ENCODE data around the gene MXD3. TPM values are rescaled to one million over a fixed set of nuclear protein-coding genes. Genes with fewer than 3 reads are reported as not detected.
"Not testable (repeated sequence)": the region's sequence is repeated elsewhere in the genome, so short reads cannot be mapped to it uniquely, and the experiment has no call there.

Gene MXD3, protein sequence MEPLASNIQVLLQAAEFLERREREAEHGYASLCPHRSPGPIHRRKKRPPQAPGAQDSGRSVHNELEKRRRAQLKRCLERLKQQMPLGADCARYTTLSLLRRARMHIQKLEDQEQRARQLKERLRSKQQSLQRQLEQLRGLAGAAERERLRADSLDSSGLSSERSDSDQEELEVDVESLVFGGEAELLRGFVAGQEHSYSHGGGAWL
- 15.3 and 15.8 TPM in 2 replicates for total RNA-seq (2014; rRNA removed; shearing (Covaris generic))
- polyA plus RNA-seq (2014; cell fraction: nucleus; rRNA removed), result 194 and 285 TPM in 2 replicates

DNA sequence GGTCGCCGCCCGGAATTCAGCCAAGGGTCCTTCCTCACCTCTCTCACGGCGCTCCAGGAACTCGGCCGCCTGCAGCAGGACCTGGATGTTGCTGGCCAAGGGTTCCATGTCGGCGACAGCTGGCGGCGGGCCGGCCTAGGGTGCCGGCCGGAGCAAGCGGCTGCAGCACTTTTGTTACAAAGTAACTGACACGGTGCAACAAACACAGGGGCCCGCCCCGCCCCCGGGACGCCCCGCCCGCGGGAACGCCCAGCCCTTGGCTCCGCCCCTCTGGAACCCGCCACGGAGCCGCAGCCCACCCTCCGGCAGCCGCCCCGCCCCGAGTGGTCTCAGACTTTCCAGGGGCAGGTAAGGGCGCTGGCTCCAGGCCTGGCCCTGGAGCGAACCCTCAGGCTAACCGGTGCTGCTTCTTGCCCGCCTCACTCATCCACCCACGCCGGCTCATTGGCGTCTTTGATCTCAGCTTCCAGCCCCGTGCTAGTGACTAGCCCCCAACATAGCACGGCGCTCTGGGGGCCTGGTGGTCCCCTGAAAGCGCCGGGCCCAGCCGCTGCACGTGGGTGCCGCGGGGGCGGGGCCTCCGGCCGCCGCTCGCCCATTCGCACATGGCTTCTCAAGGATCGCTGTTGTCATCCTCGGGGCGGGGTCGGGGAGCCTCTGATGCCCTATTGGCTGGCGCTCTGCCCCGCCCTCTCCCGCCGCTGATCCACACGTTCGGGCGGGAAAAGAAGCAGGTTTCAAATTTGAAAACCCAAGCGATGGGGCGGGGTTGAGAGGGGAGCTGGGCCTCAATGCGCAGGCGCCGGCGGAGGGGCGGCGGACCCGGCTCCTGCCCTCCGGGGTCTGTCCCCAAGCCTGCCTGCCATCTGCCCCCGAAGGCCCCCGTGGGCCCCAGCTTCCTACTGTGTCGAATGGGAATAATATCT is at the start of gene MXD3:
MXD3 (minus strand) TSS at position 176 of the 926 bp plus-strand sequence; CDS start at position 108, 68 bp downstream.
- peak; percentile 96 for DNase-seq (ENCODE audit: extremely low read depth, low read depth)

DNA sequence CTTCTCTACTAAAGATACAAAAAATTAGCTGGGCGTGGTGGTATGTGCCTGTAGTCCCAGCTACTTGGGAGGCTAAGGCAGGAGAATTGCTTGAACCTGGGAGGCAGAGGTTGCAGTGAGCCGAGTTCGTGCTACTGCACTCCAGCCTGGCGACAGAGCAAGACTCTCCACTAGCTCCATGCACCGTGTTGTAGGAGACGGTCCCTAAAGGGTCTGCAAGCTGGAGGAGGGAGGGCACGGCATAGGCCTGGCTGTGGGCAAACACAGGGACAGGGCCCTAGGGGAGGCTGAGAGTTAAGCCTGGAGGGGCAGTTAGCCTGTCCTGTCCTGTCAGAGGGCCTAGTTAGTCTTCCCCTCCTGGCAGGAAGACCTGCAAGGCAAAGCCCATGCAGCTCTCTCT is 49.0 kb upstream of the MXD3 start:
- not testable (repeated sequence) for DNase-seq (ENCODE audit: extremely low read depth, low read depth)

DNA sequence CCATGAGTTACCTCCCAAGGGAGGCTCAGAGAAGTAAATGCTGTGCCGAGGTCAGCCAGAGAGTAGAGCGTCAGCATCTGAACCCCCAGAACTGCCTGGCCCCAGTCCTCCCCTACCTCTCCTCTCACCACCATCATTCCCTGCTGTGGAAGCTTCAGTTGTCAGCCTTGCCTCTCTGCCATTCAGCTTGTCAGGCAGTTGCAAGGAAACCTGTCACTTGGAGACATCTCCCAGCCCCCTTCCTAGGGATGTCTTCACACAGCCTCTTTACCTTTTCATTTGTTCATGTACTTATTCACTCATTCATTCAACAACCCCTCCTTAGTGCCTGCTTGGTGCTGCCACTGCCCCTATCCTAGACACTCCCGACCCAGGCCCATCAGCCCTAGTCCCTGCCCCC is 48.2 kb upstream of the MXD3 start:
- DNase-seq (ENCODE audit: extremely low read depth, low read depth), result no peak

DNA sequence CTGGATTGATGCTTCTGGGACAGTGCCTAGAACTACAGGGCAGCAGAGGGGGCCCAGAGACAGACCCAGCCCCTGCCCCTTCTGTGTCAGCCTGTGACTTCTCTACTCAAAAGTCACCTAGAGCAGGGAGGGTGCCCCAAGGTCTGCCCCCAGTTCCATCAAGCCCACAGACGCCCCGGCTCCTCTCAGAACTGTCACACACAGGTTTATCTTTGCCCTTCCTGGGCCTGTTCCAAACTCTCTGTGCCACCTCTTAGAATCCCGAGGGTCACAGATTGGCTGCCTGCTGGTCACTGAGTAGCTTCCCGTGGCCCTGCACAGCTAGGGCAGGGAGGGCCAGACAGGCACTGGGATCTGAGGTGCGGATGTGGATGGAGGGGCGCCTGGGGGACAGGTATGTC is 47.8 kb upstream of the MXD3 start:
- DNase-seq (ENCODE audit: extremely low read depth, low read depth), result no peak

DNA sequence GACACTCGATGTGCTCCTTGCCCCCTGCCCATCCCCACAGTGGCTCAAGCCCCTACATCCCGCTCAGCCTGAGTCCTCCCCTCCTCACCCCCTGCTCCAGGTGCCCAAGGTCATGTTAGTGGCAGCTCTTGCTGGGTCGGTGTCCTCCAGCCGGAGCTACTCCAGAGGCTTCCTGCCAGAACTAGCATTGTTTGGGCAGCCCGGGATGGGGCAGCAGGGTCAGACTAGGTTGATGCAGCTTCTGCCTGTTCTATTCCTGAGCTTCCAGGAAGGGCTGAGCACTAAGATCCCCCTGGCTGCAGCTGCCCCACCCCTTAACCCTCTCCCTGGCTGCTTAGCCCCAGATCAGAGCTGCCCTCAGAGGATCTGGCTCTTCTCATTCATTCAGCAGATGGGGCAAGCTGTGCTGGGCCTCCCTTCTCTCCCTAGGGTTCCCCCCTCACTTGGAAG is 46.7 kb upstream of the MXD3 start:
- no peak for DNase-seq (ENCODE audit: extremely low read depth, low read depth)

DNA sequence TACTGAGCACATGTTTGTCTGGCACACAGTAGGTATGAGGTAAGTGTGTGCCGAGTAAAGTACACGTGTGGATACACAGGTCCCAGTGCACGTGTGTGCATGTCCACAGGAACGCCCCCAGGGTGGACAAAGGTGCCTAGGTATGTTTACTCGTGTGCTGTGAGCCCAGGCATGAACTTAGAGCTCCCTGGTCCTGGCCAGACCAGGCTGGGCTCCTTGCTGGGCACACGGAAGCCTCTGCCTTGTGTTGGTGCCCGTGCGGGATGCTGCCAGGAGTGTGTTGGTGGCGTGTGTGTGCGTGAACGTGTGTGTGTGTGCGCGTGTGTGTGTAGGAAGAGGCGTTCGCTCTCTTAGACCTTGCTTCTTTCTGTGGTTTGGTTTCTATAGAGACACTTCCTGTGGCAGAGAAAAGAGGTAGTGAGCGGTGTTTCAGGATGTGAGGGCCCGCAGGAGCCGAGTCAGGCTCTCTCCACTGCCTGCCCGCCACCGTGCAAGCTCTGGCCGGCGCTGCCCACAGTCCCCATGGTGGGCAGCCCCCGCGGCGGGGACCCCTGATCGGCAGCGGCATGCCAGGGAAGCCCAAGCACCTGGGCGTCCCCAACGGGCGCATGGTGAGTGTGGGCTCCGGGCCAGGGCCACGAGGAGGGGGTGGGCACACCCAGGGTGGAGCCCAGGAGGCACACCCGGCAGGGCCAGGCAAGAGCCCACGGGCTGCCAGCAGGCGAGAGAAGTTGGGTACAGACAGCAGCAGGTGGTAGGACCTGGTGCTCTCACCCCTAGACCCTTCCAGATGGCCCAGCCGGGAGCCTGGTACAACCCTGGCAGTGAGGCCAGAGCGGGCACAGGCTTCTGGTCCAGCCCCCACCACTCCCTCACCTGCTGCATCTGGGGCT is 46.0 kb upstream of the MXD3 start, which contains the start of gene RGS14:
RGS14 (plus strand) TSS at position 466 of the 893 bp plus-strand sequence; CDS start at position 567, 101 bp downstream.
- no peak for DNase-seq (ENCODE audit: extremely low read depth, low read depth)

DNA sequence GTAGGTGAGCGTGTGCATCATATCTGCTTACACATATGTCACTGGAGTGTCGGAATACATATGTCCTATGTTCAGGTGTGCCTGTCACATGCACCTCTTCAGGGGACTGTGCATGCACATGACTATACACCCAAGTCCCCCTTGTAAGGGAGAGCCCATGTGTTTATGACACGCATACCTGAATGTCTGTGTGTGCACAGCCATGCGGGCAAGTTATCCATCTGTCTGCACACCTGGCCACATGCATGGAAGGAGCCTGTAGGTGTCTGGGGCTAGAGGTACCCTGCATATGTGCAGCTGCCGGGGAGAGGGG is 45.4 kb upstream of the MXD3 start:
- DNase-seq (ENCODE audit: extremely low read depth, low read depth), result no peak

DNA sequence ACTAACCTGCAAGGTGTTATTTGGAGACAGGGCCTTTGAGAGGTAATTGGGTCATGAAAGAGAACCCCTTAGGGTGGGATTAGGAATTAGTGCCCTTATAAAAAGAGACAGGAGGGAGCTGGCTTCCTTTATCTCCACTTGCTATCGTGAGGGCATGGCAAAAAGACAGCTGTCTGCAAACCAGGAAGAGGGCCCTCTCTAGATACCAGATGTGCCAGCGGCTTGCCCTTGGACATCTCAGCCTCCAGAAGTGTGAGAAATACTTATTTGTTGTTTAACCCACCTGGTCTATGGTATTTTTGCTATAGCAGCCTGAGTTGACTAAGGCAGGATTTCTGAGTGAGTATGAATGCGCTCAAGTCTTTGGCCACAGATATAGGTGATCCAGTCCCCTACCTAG is 45.0 kb upstream of the MXD3 start:
- no peak for DNase-seq (ENCODE audit: extremely low read depth, low read depth)

DNA sequence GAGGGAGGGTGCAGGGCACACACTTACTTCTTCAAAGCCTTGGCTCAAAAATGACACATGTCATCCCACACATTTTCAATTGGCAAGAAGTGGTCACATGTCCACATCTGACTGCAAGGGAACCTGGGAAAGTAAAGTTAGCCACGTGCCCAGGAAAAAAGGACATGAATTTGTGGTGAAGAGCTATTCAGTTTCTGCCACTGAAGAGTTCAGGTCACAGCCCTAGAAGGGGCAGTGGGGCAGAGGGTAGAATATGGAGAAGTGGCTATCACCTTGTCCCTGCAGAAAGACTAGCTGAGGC is 44.1 kb upstream of the MXD3 start:
- DNase-seq (ENCODE audit: extremely low read depth, low read depth), result no peak

DNA sequence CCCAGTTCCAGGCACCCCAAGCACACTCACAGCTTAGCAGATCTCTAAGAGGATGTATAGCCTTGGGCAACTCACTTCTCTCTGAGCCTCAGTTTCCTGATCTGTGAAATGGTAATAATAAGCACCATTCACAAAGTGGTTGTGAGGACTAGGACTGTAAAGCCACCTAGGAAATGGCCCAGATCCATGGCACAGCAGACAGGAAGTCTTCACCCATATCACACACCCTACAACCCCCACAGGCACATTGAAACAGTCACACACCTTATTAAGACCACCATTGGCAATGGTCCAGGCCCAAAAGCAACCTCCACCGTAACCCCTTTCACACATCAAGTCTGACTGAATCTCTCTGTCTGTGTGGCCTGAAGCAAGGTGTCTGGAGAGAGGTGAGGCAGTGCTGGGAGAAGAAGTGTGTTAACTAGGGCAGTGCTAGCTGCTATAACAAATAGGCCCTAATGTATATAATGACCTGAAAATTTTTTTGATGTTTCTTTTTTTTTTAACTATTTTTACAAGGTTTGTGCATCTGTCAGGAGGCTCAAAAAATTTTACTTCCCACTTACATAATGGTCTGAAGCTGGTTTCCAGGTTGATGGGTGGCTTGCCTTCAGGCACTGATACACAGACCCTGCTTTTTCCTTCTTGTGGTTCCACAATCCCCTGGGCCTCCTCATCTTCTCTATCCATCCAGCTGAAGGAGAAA is 43.6 kb upstream of the MXD3 start:
- DNase-seq (ENCODE audit: extremely low read depth, low read depth), result no peak

DNA sequence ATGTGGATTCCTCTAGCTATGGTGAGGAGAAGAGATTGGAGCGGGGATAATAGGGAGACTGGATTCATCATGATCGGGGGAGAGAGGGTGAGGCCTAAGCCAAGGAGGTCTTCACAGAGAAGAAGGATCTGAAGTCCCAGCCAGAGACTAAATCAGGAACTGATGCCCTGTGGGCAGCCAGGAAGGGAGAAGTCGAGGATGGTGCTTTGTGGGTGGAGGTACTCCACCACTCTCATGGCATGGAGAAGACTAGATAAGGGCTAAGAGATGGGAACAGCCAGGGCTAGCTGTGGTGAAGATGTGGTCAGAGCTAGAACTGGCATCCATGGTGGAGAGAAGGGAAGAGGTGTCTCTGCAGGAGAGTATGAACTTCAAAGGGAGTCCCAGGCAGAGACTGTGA is 43.0 kb upstream of the MXD3 start:
- DNase-seq (ENCODE audit: extremely low read depth, low read depth), result no peak

DNA sequence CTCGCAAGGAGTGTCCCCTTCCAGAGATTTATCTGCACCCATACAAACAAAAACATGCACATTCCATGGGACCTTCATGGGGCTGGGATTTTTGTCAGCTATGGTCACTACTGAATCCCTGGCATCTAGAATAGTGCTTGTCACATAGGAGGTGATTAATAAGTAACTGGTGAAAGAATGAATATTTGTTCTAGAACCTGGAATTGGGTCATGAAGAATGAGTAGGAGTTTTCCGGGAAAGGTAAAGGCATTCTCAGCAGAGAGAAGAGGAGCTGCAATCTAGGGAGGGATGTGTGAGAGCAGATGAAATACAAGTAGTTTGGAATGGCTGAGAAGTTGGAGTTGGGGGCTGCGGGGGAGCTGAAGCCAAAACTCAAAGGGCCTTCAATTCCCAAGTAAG is 42.6 kb upstream of the MXD3 start:
- DNase-seq (ENCODE audit: extremely low read depth, low read depth), result no peak

DNA sequence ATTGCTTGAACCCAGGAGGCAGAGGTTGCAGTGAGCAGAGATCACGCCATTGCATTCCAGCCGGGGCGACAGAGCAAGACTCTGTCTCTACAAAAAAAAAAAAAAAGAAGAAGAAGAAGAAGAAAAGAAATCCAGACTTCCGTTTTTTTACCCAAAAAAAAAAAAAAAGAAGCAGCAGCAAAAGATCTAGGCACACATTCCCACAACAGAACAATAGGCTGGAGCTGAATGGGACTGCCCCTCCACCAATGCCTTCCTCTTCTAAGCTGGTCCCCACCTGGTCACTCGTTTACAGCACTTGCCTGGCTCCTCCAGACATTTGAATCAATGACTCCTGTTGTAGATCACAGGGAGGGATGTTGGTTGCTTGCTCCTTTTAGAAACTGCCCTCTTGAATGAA is 41.4 kb upstream of the MXD3 start:
- no peak for DNase-seq (ENCODE audit: extremely low read depth, low read depth)

DNA sequence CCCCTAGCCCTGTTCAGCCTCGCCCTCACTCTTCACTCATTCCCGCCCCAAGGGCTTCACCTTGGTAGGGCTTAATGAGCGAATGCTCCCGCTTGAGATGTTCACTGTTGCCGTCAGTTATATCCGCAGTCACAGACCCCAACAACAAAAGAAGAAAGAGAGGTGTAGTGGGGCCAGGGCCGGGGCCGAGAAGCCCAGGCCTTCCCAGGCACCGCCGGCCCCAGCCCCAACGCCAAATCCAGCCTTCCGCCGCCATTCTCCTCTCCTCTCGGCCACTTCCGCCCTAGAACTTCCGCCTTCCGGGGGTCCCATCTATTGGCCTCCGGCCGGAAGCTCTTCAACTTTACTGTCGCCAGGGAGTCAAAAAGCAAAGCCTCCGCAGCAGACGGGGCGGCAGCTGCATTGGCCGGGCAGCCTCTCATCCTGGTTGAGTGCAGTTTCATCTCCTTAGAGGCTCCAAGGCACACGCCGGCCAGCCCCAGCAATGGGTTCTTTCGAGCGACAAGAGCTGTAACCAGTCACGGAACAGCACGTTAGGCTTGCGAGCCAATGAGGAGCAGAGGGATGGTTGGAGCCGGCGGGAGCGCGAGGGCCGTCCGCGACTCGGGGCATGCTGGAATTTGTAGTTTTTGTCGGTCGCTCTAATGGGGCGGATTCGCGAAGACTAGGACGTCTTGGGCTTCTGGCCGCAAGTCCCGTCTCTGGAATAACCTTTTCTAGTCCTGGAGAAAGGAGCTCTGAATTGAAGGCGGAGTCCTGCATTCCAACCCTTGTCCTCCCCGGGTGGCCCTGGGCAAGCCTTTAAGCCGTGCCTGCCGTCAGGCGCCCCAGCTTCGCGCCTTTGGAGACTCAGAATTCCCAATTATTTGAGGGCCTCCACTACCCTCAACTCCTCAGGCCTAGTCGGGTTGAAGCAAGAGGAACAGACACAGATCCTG is 40.0 kb upstream of the MXD3 start, which contains the start of gene LMAN2:
LMAN2 (minus strand) TSS at position 277 of the 938 bp plus-strand sequence; CDS start at position 256, 21 bp downstream.
- DNase-seq (ENCODE audit: extremely low read depth, low read depth), result peak; percentile 96

DNA sequence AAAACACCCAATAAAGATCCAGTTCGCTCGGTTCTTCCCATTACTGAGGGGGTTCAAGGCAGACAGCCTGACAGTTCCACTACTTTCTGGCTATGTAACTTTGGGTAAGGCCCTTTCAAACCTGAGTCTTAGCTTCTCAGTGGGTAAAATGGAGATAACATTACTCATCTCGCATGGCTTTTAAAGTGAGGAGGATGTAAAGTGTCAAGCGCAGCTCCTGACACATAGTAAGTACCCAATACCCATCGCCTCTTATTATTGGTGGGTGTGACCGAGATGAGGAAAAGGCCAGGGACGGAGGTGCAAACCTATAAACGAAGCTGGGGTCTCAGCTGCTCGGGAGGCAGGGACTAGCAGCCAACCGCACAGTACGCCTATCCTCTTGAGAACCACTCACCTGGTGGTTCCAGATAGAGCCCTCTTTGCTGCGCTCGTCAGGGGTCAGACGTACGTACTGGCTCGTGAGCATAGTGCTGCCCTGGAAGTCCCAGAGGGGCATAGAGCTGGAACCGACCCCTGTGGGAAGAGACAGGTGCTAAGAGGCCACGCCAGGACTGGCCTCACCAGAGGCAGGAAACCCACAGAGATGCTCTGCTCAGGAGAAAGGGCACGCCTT is 39.2 kb upstream of the MXD3 start:
- no peak for DNase-seq (ENCODE audit: extremely low read depth, low read depth)

DNA sequence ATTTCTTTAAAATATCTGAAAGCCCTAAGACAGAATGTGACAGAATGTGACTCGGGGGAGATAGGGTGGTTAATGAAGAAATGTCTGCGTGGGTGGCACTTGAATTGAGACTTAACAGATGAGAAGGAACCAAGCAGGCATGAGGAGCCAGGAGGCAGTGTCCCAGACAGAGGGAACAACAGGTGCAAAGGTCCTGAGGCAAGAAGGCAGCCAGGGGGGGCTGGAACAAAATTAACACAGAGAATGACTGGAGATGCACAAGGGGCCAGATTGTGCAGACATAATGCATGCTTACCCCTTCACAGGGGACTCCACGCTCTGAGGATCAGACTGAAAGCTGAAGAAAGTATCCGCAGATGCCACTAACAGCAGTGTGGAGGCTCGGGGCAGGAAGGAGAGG is 38.1 kb upstream of the MXD3 start:
- no peak for DNase-seq (ENCODE audit: extremely low read depth, low read depth)

DNA sequence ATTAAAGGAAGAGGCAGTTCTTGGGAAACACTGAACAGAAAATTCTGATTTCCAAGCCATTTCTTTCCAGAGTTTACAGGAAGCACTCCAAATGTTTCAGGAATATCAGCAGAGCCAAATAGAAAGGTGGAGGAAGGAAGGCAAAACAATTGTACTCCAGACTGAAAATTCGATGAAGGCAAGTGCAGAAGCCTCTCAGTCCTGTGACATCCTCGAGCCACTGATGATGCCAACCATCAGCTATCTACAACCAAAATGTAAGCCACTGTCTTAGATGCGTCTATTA is 37.6 kb upstream of the MXD3 start:
- DNase-seq (ENCODE audit: extremely low read depth, low read depth), result no peak

DNA sequence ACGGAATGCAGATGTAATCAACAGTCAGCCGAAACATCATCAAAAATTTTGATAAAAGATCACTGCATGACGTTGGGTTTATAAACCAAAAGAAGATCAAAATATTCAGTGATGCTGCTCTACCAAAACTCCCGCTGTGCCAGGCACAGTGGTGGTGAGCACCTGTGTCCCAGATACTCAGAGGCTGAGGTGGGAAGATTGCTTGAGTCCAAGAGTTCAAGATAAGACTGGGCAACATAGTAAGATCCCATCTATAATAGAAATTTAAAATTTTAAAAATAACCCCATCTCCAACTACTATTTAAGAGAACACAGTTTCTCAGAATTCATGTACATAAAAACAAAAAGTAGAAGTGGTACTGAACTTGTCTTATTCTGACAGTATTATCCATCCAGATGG is 36.0 kb upstream of the MXD3 start:
- DNase-seq (ENCODE audit: extremely low read depth, low read depth), result no peak

DNA sequence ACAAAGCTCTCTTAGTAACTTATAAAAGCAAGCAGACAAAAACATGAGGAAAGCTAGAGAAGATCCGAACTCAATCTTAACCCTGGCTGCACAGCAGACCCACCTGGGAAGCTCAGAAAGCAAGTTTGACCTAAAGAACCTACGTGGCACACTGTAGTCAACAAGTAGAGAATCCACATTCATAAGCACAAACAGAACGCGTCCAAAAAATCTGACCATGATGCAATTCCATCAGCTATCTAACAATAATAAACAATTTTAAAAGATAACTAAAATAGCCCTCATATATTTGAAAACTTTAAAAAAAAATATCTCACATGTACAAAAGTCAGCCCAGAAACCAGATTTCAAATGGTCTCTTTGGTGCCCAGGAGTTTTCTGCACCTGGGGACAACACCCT is 35.1 kb upstream of the MXD3 start:
- no peak for DNase-seq (ENCODE audit: extremely low read depth, low read depth)

Measured in NCI-H460 (cell line).